ENCODE data around the gene FHIP2A. TPM values are rescaled to one million over a fixed set of nuclear protein-coding genes. Genes with fewer than 3 reads are reported as not detected.

FHIP2A gene
- total RNA-seq, 1 experiment from 2014 or later: 20.7 TPM

DNA sequence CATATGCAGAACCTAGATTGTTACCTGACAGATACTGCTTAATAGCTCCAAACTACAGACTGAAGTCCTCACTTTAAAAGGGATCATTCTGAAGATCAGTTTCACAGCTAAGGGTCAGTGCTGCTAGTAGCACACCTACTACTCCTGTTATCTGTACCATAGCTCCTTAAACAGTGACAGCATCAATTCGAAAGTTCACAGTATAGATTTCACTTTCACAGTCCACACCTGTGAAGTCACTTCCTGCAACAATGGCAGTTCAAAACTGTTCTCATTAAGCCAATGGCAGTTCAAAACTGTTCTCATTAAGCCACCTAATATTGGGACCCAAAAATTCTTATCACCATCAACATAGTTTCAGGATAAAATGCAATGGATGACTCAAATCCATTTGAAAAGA, 10.7 kb upstream of the FHIP2A start:
- no peaks in the 10 kb centered on the region for H3K27me3 ChIP-seq (ENCODE audit: insufficient read depth, low read length)
- no TSS peak for BruUV-seq (replicated peaks)
- H3K9me3 ChIP-seq (ENCODE audit: control insufficient read depth in 1 of 2, insufficient read depth in 1 of 2, low read depth in 1 of 2, low read length in 2 of 2): peaks cover 0 to 4% of the 10 kb centered on the region in 2 experiments; a peak in 1 of 4 replicates
- ATAC-seq (no peak), DNase-seq (ENCODE audit: low read depth, low spot score) (no peak)
- no peak overlapping the region for H3K4me2 ChIP-seq (ENCODE audit: low read length)
- H3K79me2 ChIP-seq (ENCODE audit: insufficient read depth, low read length): no peaks in the 10 kb centered on the region
- ChIA-PET POLR2A (no interaction called here), CTCF (no interaction called here), RAD21 (ENCODE audit: low non-redundant PET in 1 of 2, low total read pairs in 2 of 2, uncharacterized antibody in 2 of 2, unreplicated experiment in 2 of 2) (no interaction called here)
- H3K27ac ChIP-seq (ENCODE audit: low read depth, low read length): no peak overlapping the region
- no peak overlapping the region for H3K4me3 ChIP-seq (replicated peaks in 1 of 2; ENCODE audit: low read depth in 1 of 2, low read length in 2 of 2)
- H3K9me2 ChIP-seq (ENCODE audit: insufficient read depth): no peaks in the 10 kb centered on the region
- no peak overlapping the region for H3K9ac ChIP-seq (ENCODE audit: low read length)
- intact Hi-C loops (cut with micrococcal nuclease): no loop called here
- H4K20me1 ChIP-seq (ENCODE audit: insufficient read depth): no peaks in the 10 kb centered on the region
- H3K4me1 ChIP-seq (ENCODE audit: control insufficient read depth in 1 of 2, insufficient read depth in 2 of 2, low read length in 2 of 2): no peaks in the 10 kb centered on the region
- H2AFZ ChIP-seq (ENCODE audit: low read depth, low read length, poor library complexity, severe bottlenecking): no peak overlapping the region
- TF ChIP-seq EZH2 (IDR thresholded peaks at IDR 0.05): no peak
- no peaks in the 10 kb centered on the region for H3K36me3 ChIP-seq (ENCODE audit: control insufficient read depth in 1 of 2, insufficient read depth in 2 of 2, low read length in 2 of 2)

DNA sequence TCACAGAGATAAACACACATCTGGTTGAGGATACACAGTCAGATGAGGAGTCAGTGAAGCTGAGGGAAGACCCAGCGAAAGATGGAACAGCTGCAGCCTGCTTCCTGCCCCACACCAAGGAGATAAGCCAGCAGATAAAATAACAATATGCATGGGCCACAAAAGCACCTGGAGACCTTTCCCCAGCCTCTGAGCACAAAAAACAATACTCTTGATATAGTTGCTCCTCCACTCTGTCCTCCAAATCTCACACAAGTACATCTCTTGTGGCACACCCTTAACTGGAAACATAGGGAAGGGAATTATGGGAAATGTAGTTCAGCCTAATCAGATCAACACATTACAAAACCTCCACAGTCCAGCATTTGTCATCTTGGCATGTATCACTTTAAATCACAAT, 9.7 kb upstream of the FHIP2A start:
- BruUV-seq (replicated peaks): no TSS peak
- H3K79me2 ChIP-seq (ENCODE audit: insufficient read depth, low read length): no peaks in the 10 kb centered on the region
- no peaks in the 10 kb centered on the region for H3K27me3 ChIP-seq (ENCODE audit: insufficient read depth, low read length)
- POLR2A ChIA-PET: interaction anchor here (1.5 kb wide), 1 partner anchor 9 kb away, joined by 4 read pairs; the partner anchor contains the start of gene FHIP2A
- no peaks in the 10 kb centered on the region for H4K20me1 ChIP-seq (ENCODE audit: insufficient read depth)
- peaks cover 0 to 4% of the 10 kb centered on the region in 2 experiments; a peak in 1 of 4 replicates for H3K9me3 ChIP-seq (ENCODE audit: control insufficient read depth in 1 of 2, insufficient read depth in 1 of 2, low read depth in 1 of 2, low read length in 2 of 2)
- intact Hi-C loops (cut with micrococcal nuclease): no loop called here
- H3K4me1 ChIP-seq (ENCODE audit: control insufficient read depth in 1 of 2, insufficient read depth in 2 of 2, low read length in 2 of 2): no peaks in the 10 kb centered on the region
- DNase-seq (ENCODE audit: low read depth, low spot score) (no peak), ATAC-seq (peak; percentile 66; the same call in 1 of the 2 replicates)
- RAD21 ChIA-PET (ENCODE audit: low non-redundant PET in 1 of 2, low total read pairs in 2 of 2, uncharacterized antibody in 2 of 2, unreplicated experiment in 2 of 2): no interaction called here
- no peak overlapping the region for H3K27ac ChIP-seq (ENCODE audit: low read depth, low read length)
- no peaks in the 10 kb centered on the region for H3K9me2 ChIP-seq (ENCODE audit: insufficient read depth)
- no peaks in the 10 kb centered on the region for H3K36me3 ChIP-seq (ENCODE audit: control insufficient read depth in 1 of 2, insufficient read depth in 2 of 2, low read length in 2 of 2)
- TF ChIP-seq POLR2A (IDR thresholded peaks at IDR 0.05; ENCODE audit: borderline replicate concordance, extremely low read depth, insufficient read depth, insufficient read length) (no peak), SRF (IDR thresholded peaks at IDR 0.05; ENCODE audit: low read depth) (peak; percentile 60)
- H2AFZ ChIP-seq (ENCODE audit: low read depth, low read length, poor library complexity, severe bottlenecking): no peak overlapping the region
- CTCF ChIA-PET: interaction anchor here (1.6 kb wide), 1 partner anchor 9 kb away, joined by 4 read pairs; no protein-coding TSS in a partner anchor
- no peak overlapping the region for H3K4me3 ChIP-seq (replicated peaks in 1 of 2; ENCODE audit: low read depth in 1 of 2, low read length in 2 of 2)
- no peak overlapping the region for H3K9ac ChIP-seq (ENCODE audit: low read length)
- H3K4me2 ChIP-seq (ENCODE audit: low read length): no peak overlapping the region

DNA sequence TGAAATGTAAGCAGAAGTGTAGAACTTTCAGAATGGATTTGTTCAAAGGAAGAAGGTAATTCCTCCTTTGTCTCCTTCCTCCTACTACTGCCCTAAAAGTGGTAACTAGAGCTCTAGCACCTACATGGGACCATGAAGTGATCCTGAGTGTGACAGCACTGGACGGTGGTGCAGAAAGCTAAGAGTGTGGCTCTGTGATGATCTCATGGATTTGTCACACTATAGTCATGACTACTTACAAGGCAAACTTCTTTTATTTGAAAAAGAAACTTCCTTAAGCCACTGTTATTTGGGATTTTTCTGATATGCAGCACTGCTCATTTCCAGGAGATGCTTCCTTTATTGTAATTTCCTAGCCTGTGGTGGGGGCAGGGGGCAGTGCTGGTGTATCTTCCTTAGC, 5.8 kb upstream of the FHIP2A start:
- H3K9me2 ChIP-seq (ENCODE audit: insufficient read depth): no peaks in the 10 kb centered on the region
- TF ChIP-seq ELF1 (IDR thresholded peaks at IDR 0.05; ENCODE audit: borderline replicate concordance, low read depth) (no peak), CEBPB (IDR thresholded peaks at IDR 0.05; ENCODE audit: low read depth) (no peak), SIN3A (IDR thresholded peaks at IDR 0.05; ENCODE audit: low read depth) (no peak), CBX3 (IDR thresholded peaks at IDR 0.05; ENCODE audit: low read depth) (no peak), FOSL1 (IDR thresholded peaks at IDR 0.05; ENCODE audit: low read depth) (no peak), POLR2A (IDR thresholded peaks at IDR 0.05; ENCODE audit: borderline replicate concordance, extremely low read depth, insufficient read depth, insufficient read length) (no peak), RAD21 (IDR thresholded peaks at IDR 0.05; ENCODE audit: low read depth) (no peak), EZH2 (IDR thresholded peaks at IDR 0.05) (no peak), ZFX (IDR thresholded peaks at IDR 0.05) (no peak)
- TF ChIP-seq, protein P1, sequence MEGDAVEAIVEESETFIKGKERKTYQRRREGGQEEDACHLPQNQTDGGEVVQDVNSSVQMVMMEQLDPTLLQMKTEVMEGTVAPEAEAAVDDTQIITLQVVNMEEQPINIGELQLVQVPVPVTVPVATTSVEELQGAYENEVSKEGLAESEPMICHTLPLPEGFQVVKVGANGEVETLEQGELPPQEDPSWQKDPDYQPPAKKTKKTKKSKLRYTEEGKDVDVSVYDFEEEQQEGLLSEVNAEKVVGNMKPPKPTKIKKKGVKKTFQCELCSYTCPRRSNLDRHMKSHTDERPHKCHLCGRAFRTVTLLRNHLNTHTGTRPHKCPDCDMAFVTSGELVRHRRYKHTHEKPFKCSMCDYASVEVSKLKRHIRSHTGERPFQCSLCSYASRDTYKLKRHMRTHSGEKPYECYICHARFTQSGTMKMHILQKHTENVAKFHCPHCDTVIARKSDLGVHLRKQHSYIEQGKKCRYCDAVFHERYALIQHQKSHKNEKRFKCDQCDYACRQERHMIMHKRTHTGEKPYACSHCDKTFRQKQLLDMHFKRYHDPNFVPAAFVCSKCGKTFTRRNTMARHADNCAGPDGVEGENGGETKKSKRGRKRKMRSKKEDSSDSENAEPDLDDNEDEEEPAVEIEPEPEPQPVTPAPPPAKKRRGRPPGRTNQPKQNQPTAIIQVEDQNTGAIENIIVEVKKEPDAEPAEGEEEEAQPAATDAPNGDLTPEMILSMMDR (IDR thresholded peaks at IDR 0.05 in 2 of 3, conservative IDR thresholded peaks at IDR 0.05 in 1 of 3; ENCODE audit: borderline replicate concordance in 1 of 3, insufficient read depth in 1 of 3, low read depth in 2 of 3, low read length in 2 of 3): no peak
- ATAC-seq (no peak), DNase-seq (ENCODE audit: low read depth, low spot score) (no peak)
- no peak overlapping the region for H3K4me3 ChIP-seq (replicated peaks in 1 of 2; ENCODE audit: low read depth in 1 of 2, low read length in 2 of 2)
- no peak overlapping the region for H3K9ac ChIP-seq (ENCODE audit: low read length)
- no TSS peak for BruUV-seq (replicated peaks)
- H3K79me2 ChIP-seq (ENCODE audit: insufficient read depth, low read length): no peaks in the 10 kb centered on the region
- H4K20me1 ChIP-seq (ENCODE audit: insufficient read depth): no peaks in the 10 kb centered on the region
- H2AFZ ChIP-seq (ENCODE audit: low read depth, low read length, poor library complexity, severe bottlenecking): no peak overlapping the region
- no peaks in the 10 kb centered on the region for H3K27me3 ChIP-seq (ENCODE audit: insufficient read depth, low read length)
- RAD21 ChIA-PET (ENCODE audit: low non-redundant PET in 1 of 2, low total read pairs in 2 of 2, uncharacterized antibody in 2 of 2, unreplicated experiment in 2 of 2): no interaction called here
- H3K9me3 ChIP-seq (ENCODE audit: control insufficient read depth in 1 of 2, insufficient read depth in 1 of 2, low read depth in 1 of 2, low read length in 2 of 2): no peaks in the 10 kb centered on the region
- no peaks in the 10 kb centered on the region for H3K36me3 ChIP-seq (ENCODE audit: control insufficient read depth in 1 of 2, insufficient read depth in 2 of 2, low read length in 2 of 2)
- peaks cover 0 to 2% of the 10 kb centered on the region in 2 experiments; a peak in 2 of 4 replicates for H3K4me1 ChIP-seq (ENCODE audit: control insufficient read depth in 1 of 2, insufficient read depth in 2 of 2, low read length in 2 of 2)
- no peak overlapping the region for H3K27ac ChIP-seq (ENCODE audit: low read depth, low read length)
- intact Hi-C loops (cut with micrococcal nuclease): no loop called here
- no peak overlapping the region for H3K4me2 ChIP-seq (ENCODE audit: low read length)
- CTCF ChIA-PET: no interaction called here
- POLR2A ChIA-PET: no interaction called here
